SK-N-SH treated with all-trans-retinoic acid at 6 μM for 48 hours (cell line): Measurements from ENCODE around the gene SP2.
A peak's percentile ranks its signal among the peaks of the same experiment; 100 is the strongest.

Experiments
- ATAC-seq: fragments of 200-7000 bp; cut with Tn5 transposase; 3 replicates; pipeline ENCODE4 v1.9.1; 2020; ENCODE audit warnings: mild to moderate bottlenecking, moderate library complexity
- ARNTL ChIP-seq: fragments of 450-650 bp; formaldehyde crosslinking; IDR thresholded peaks from 2 replicates; pipeline ENCODE4 v1.5.0; 2020; ENCODE audit warnings: low read depth, mild to moderate bottlenecking, moderate library complexity, borderline replicate concordance
- BACH2 ChIP-seq: fragments of 250-450 bp; sonication (Bioruptor Pico); IDR thresholded peaks from 2 replicates; pipeline ENCODE4 v1.9.0; 2021; ENCODE audit warnings: mild to moderate bottlenecking, borderline replicate concordance
- CSDC2 ChIP-seq: fragments of 250-450 bp; sonication (Bioruptor Pico); IDR thresholded peaks from 2 replicates; pipeline ENCODE4 v1.5.0; 2020; ENCODE audit warnings: mild to moderate bottlenecking, moderate library complexity
- CSRNP3 ChIP-seq: fragments of 250-450 bp; sonication (Bioruptor Pico); IDR thresholded peaks from 2 replicates; pipeline ENCODE4 v1.5.1; 2021; ENCODE audit warnings: mild to moderate bottlenecking, moderate library complexity
- ESRRG ChIP-seq: fragments of 250-450 bp; sonication (Bioruptor Pico); IDR thresholded peaks from 2 replicates; pipeline ENCODE4 v1.6.1; 2021; ENCODE audit warnings: mild to moderate bottlenecking
- GLIS3 ChIP-seq: fragments of 250-450 bp; sonication (Bioruptor Pico); IDR thresholded peaks from 2 replicates; pipeline ENCODE4 v1.5.0; 2020; ENCODE audit warnings: mild to moderate bottlenecking, moderate library complexity
- ISL1 ChIP-seq: fragments of 250-450 bp; sonication (Bioruptor Pico); IDR thresholded peaks from 2 replicates; pipeline ENCODE4 v2.1.2; 2022; ENCODE audit warnings: mild to moderate bottlenecking, moderate library complexity
- OSR1 ChIP-seq: fragments of 250-450 bp; sonication (Bioruptor Pico); IDR thresholded peaks from 2 replicates; pipeline ENCODE4 v1.8.0; 2022; ENCODE audit warnings: moderate library complexity, mild to moderate bottlenecking, inconsistent platforms
- PATZ1 ChIP-seq: fragments of 250-450 bp; sonication (Bioruptor Pico); IDR thresholded peaks from 2 replicates; pipeline ENCODE4 v1.8.0; 2020; ENCODE audit warnings: mild to moderate bottlenecking, moderate library complexity, borderline replicate concordance
- PPARA ChIP-seq: fragments of 250-450 bp; sonication (Bioruptor Pico); IDR thresholded peaks from 2 replicates; pipeline ENCODE4 v1.5.0; 2020; ENCODE audit warnings: mild to moderate bottlenecking, borderline replicate concordance
- RARB ChIP-seq: fragments of 250-450 bp; sonication (Bioruptor Pico); IDR thresholded peaks from 2 replicates; pipeline ENCODE4 v1.8.0; 2021; ENCODE audit warnings: mild to moderate bottlenecking, moderate library complexity
- SNAI2 ChIP-seq: fragments of 250-450 bp; sonication (Bioruptor Pico); IDR thresholded peaks from 2 replicates; pipeline ENCODE4 v1.5.0; 2020; ENCODE audit warnings: mild to moderate bottlenecking, moderate library complexity
- TCF4 ChIP-seq: fragments of 250-450 bp; sonication (Bioruptor Pico); IDR thresholded peaks from 2 replicates; pipeline ENCODE4 v1.8.0; 2021; ENCODE audit warnings: mild to moderate bottlenecking, moderate library complexity, borderline replicate concordance
- TSHZ2 ChIP-seq: fragments of 250-450 bp; sonication (Bioruptor Pico); IDR thresholded peaks from 2 replicates; pipeline ENCODE4 v1.5.0; 2020; ENCODE audit warnings: mild to moderate bottlenecking, moderate library complexity
- ZC3H10 ChIP-seq: fragments of 250-450 bp; sonication (Bioruptor Pico); IDR thresholded peaks from 2 replicates; pipeline ENCODE4 v1.5.1; 2021; ENCODE audit warnings: mild to moderate bottlenecking, moderate library complexity
- ZFP3 ChIP-seq: fragments of 250-450 bp; sonication (Bioruptor Pico); IDR thresholded peaks from 2 replicates; pipeline ENCODE4 v1.5.0; 2020; ENCODE audit warnings: mild to moderate bottlenecking, moderate library complexity
- ZFP30 ChIP-seq: fragments of 450-650 bp; formaldehyde crosslinking; IDR thresholded peaks from 2 replicates; pipeline ENCODE4 v1.5.0; 2022; ENCODE audit warnings: mild to moderate bottlenecking, moderate library complexity
- ZNF565 ChIP-seq: fragments of 450-650 bp; formaldehyde crosslinking; conservative IDR thresholded peaks from 2 replicates; pipeline ENCODE4 v1.5.0; 2020; ENCODE audit warnings: low read depth, mild to moderate bottlenecking, moderate library complexity
- ZNF70 ChIP-seq: fragments of 450-650 bp; formaldehyde crosslinking; IDR thresholded peaks from 2 replicates; pipeline ENCODE4 v1.5.0; 2020; ENCODE audit warnings: mild to moderate bottlenecking, moderate library complexity
- ZNF8 ChIP-seq: fragments of 450-650 bp; formaldehyde crosslinking; IDR thresholded peaks from 2 replicates; pipeline ENCODE4 v1.5.0; 2020; ENCODE audit warnings: mild to moderate bottlenecking, moderate library complexity
- TF ChIP-seq, protein P1 (sequence below): fragments of 250-450 bp; sonication (Bioruptor Pico); IDR thresholded peaks from 2 replicates; pipeline ENCODE4 v1.5.1; 2020; ENCODE audit warnings: low read depth, mild to moderate bottlenecking, moderate library complexity

The SP2 gene

DNA sequence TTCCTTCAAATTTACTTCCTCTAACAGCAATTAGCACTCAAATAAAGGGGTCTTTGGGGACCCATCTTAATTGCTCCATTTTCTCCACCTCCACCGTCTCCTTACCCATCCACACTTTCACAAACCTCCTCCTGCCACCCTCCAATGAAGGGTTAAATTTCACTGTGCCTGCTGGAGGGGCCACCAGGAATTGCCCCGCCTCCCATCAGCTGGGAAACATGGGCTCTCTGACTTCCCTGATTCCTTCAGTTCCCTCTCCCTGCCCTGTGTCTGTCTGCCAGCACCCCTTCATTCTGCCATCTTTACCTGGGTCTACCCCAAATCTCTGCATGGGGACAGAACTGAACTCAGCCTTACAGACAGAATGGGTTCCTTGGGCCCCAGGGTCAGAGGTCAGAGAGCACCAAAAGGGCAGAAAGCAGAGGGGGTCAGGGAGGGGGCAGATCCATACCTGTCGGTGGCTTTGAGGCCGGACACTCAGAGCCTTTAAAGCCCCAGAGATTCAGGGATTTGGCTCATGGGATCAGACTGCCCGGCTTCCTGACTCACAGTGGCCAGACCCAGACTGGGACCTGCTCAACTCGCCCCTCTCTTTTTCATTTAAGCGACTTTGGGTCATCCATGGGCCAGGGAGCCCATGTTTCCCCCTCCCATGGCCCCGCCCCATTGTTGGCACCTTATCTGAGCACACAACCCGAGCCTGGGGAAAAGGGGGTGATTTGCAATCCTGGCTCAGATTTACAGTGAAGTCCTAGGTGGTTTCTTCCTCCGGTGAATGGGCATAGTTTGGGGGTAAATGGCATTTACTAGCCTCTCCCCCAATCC is 17.6 kb upstream of the SP2 start:
- TF ChIP-seq PPARA (CRISPR knock-in tag) (no peak), ARNTL (no peak), ZNF565 (no peak), ISL1 (CRISPR knock-in tag) (no peak)
- ATAC-seq = peak; percentile 15; the same call in 2 of the 3 replicates

DNA sequence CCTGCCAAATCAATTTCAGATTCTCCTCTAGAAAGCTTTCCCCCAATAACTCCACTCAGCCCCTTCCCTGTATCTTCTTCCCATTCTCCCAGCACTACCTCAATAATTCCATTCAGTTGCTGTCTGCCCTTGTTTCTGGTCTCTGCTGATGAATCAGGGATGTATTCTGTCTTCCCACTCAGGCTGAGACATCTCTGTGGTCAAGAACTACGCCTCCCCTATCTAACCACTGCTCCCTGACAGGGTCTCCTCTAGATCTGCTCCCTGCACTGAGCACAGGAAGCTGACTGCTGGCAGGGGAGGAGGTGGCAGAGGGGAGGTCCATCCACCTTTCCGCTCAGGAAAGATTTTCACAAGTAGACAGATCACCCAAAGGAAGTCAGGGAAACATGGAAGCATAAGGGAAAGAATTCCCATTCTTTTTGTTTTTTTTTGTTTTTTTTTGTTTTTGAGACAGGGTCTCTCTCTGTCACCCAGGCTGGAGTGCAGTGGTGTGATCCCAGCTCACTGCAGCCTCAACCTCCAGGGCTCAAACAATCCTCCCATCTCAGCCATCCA is 16.9 kb upstream of the SP2 start:
- TF ChIP-seq ARNTL = no peak
- no peak for TF ChIP-seq RARB (CRISPR knock-in tag)
- TF ChIP-seq BACH2 = no peak
- no peak for TF ChIP-seq ZC3H10
- TF ChIP-seq ZFP30 (CRISPR knock-in tag) = no peak
- TF ChIP-seq TCF4 (CRISPR knock-in tag) = no peak
- no peak for TF ChIP-seq CSDC2 (CRISPR knock-in tag)
- TF ChIP-seq GLIS3 = no peak
- no peak for TF ChIP-seq CSRNP3 (CRISPR knock-in tag)
- TF ChIP-seq ZNF8 (CRISPR knock-in tag) = no peak
- no peak for TF ChIP-seq SNAI2 (CRISPR knock-in tag)
- no peak for TF ChIP-seq ZNF70
- no peak for TF ChIP-seq OSR1 (CRISPR knock-in tag)
- no peak for TF ChIP-seq ZFP3 (CRISPR knock-in tag)
- TF ChIP-seq ZNF565 = no peak
- TF ChIP-seq, protein P1, sequence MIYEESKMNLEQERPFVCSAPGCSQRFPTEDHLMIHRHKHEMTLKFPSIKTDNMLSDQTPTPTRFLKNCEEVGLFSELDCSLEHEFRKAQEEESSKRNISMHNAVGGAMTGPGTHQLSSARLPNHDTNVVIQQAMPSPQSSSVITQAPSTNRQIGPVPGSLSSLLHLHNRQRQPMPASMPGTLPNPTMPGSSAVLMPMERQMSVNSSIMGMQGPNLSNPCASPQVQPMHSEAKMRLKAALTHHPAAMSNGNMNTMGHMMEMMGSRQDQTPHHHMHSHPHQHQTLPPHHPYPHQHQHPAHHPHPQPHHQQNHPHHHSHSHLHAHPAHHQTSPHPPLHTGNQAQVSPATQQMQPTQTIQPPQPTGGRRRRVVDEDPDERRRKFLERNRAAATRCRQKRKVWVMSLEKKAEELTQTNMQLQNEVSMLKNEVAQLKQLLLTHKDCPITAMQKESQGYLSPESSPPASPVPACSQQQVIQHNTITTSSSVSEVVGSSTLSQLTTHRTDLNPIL = no peak
- no peak; the same call in 2 of the 3 replicates for ATAC-seq

DNA sequence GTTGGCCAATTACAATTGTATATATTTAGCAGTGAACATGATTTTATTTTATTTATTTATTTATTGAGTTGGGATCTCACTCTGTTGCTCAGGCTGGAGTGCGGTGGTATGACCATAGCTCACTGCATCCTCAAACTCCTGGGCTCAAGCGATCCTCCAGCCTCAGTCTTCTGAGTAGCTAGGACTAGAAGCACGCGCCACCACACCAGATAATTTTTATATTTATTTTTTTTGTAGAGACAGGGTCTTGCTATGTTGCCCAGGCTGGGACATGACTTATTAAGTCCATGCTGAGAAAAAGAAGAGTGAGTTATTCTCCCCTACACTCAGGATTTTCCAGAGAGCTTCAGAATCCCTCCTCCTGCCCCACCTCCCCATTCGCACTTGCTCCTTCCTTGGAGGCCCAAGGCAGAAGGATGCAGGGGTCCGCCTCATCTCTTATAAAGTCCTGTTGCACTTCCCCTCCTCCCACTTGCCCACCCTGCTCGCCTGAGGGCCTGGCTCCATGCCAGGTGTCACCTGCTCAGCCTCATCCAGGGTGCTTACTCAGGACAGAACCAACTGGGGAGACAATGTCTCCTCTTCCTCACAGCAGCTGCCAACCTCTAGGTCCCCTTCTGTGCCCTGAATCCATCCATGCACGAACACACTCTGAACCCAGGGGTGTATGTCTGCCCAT is 16.1 kb upstream of the SP2 start:
- TF ChIP-seq PPARA (CRISPR knock-in tag) (no peak), ESRRG (no peak), ZNF565 (no peak), ZFP30 (CRISPR knock-in tag) (no peak), CSDC2 (CRISPR knock-in tag) (no peak), ZC3H10 (no peak), ZNF8 (CRISPR knock-in tag) (no peak), TSHZ2 (no peak), PATZ1 (CRISPR knock-in tag) (no peak), ZNF70 (no peak), SNAI2 (CRISPR knock-in tag) (no peak), RARB (CRISPR knock-in tag) (no peak), ZFP3 (CRISPR knock-in tag) (no peak), ISL1 (CRISPR knock-in tag) (no peak)
- ATAC-seq = no peak
